PC-9 (cell line): Measurements from ENCODE around the gene ARHGAP44. TPM values are rescaled to one million over a fixed set of nuclear protein-coding genes. Genes with fewer than 3 reads are reported as not detected.

Source experiments
- BruUV-seq: library from RNA; stranded (reverse); fragments of 400-500 nt; replicated peaks from 2 replicates; lab custom pipeline; 2021; lab: Mats Ljungman, UMichigan
- CTCF ChIA-PET: fragments of 300-600 bp; sonication (Branson Sonifier 250); formaldehyde crosslinking; loops from one replicate; lab custom pipeline; 2022; ENCODE audit warnings: antibody characterized with exemption; lab: Charles Lee
- POLR2A ChIA-PET: fragments of 300-600 bp; sonication (Branson Sonifier 250); formaldehyde crosslinking; loops from one replicate; lab custom pipeline; 2022; ENCODE audit warnings: antibody characterized with exemption; ENCODE audit not compliant: unreplicated experiment; lab: Charles Lee
- DNase-seq, 2 experiments: peaks; one replicate each; pipeline versions ENCODE4 v3.0.0 to v3.0.0-alpha.2; 2015 to 2022; ENCODE audit warnings: mixed read lengths in 1 of 2
- H2AFZ ChIP-seq: fragments of 200-600 bp; sonication (generic); 2 replicates; pipeline ENCODE4 v1.8.1; 2017; ENCODE audit warnings: antibody characterized with exemption
- H3F3A ChIP-seq: fragments of 200-600 bp; sonication (generic); 2 replicates; pipeline ENCODE4 v1.8.1; 2017; ENCODE audit warnings: antibody characterized with exemption, mild to moderate bottlenecking, low read depth; ENCODE audit not compliant: insufficient read depth
- H3K27ac ChIP-seq: fragments of 200-600 bp; sonication (generic); 2 replicates; pipeline ENCODE4 v1.6.1; 2016; ENCODE audit warnings: mixed run types
- H3K27me3 ChIP-seq: fragments of 200-600 bp; sonication (generic); 2 replicates; pipeline ENCODE4 v1.6.1; 2016; ENCODE audit warnings: low read depth, mixed run types; ENCODE audit not compliant: insufficient read depth
- H3K36me3 ChIP-seq: fragments of 200-600 bp; sonication (generic); 2 replicates; pipeline ENCODE4 v1.6.1; 2016; ENCODE audit warnings: low read depth, mixed run types
- H3K4me1 ChIP-seq: fragments of 200-600 bp; sonication (generic); replicated peaks from 2 replicates; pipeline ENCODE4 v1.6.1; 2016; ENCODE audit warnings: mixed run types; ENCODE audit not compliant: insufficient read depth
- H3K4me2 ChIP-seq: fragments of 200-600 bp; sonication (generic); 2 replicates; pipeline ENCODE4 v1.6.1; 2017; ENCODE audit warnings: mixed run types
- H3K4me3 ChIP-seq: fragments of 200-600 bp; sonication (generic); 2 replicates; pipeline ENCODE4 v1.6.1; 2016; ENCODE audit warnings: mixed run types
- H3K79me2 ChIP-seq: fragments of 200-600 bp; sonication (generic); 2 replicates; pipeline ENCODE4 v1.6.1; 2017; ENCODE audit warnings: low read depth, mixed run types
- H3K9me2 ChIP-seq: fragments of 200-600 bp; sonication (generic); 2 replicates; pipeline ENCODE4 v1.8.1; 2017; ENCODE audit warnings: mild to moderate bottlenecking; ENCODE audit not compliant: insufficient read depth
- H3K9me3 ChIP-seq: fragments of 200-600 bp; sonication (generic); 2 replicates; pipeline ENCODE4 v1.8.1; 2016; ENCODE audit warnings: low read depth; ENCODE audit not compliant: insufficient read depth
- H4K20me1 ChIP-seq: fragments of 200-600 bp; sonication (generic); 2 replicates; pipeline ENCODE4 v1.8.1; 2017; ENCODE audit not compliant: insufficient read depth
- EZH2 ChIP-seq: fragments of 200-600 bp; sonication (generic); IDR thresholded peaks from 2 replicates; pipeline ENCODE4 v1.8.0; 2017; ENCODE audit warnings: antibody characterized with exemption, low read depth
- intact Hi-C: fragments of 100-400 bp; cut with micrococcal nuclease; formaldehyde crosslinking; loops from one replicate; pipeline ENCODE4 v1.10.0; 2022; ENCODE audit not compliant: unreplicated experiment
- total RNA-seq: library from RNA; stranded (reverse); gene quantifications from 2 replicates; pipeline ENCODE4 v1.2.3, GENCODE V29; 2021
- TF ChIP-seq, protein P1 (sequence below): fragments of 200-600 bp; sonication (generic); conservative IDR thresholded peaks from 2 replicates; pipeline ENCODE4 v1.6.1; 2017; ENCODE audit warnings: mixed run types, antibody characterized with exemption, mild to moderate bottlenecking, moderate library complexity

ARHGAP44 gene
- total RNA-seq, 1 experiment from 2014 or later: not detected

DNA sequence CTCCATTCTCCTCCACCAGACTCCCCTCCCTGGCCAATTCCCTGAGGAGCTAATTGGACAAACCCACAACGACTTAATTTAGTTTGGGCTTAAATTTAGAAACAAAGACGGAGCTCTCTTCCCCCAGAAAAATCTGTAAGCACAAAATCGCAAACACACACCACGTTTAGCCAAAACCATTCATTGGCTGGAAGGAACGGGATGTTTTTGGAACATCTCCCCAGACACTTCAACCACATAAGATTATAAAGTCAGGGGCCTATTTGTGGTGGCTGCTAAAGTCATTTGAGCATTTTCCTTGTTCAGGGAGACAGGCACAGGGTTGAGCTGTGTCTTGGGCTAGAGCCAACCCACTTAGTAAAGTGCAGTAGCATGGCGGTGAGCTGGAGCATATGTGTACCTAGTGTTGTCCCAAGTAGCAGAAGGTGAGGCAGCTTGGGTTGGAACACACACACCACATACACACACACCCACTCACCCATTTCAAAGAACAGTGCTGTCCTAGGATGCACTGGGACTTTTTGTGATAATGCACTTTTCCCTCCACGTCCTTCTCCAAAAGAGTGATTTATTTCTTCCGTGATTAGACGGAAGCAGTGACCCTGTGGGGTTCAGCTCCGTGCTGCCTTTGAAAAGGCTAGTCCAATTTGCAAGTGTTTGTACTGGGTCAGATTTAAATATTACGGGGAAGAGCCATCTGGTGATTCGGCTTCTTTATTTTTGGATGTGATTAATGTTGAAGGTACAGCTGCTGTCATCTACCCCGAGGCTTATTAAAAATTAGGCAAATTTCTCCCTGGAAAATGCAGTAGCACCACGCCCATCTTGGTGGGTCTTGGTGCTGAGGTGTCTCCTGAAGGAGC lies 196.4 kb downstream of the ARHGAP44 start:
- Histone ChIP-seq H3K36me3 (no peaks in the 10 kb centered on the region), H3K4me1 (no peaks in the 10 kb centered on the region), H3K79me2 (no peaks in the 10 kb centered on the region), H3K27ac (no peak overlapping the region), H2AFZ (no peak overlapping the region), H3K27me3 (no peaks in the 10 kb centered on the region), H4K20me1 (no peaks in the 10 kb centered on the region), H3K9me3 (no peaks in the 10 kb centered on the region), H3K9me2 (no peaks in the 10 kb centered on the region), H3F3A (no peaks in the 10 kb centered on the region), H3K4me3 (no peak overlapping the region), H3K4me2 (no peak overlapping the region)
- TF ChIP-seq EZH2: no peak
- TF ChIP-seq, protein P1, sequence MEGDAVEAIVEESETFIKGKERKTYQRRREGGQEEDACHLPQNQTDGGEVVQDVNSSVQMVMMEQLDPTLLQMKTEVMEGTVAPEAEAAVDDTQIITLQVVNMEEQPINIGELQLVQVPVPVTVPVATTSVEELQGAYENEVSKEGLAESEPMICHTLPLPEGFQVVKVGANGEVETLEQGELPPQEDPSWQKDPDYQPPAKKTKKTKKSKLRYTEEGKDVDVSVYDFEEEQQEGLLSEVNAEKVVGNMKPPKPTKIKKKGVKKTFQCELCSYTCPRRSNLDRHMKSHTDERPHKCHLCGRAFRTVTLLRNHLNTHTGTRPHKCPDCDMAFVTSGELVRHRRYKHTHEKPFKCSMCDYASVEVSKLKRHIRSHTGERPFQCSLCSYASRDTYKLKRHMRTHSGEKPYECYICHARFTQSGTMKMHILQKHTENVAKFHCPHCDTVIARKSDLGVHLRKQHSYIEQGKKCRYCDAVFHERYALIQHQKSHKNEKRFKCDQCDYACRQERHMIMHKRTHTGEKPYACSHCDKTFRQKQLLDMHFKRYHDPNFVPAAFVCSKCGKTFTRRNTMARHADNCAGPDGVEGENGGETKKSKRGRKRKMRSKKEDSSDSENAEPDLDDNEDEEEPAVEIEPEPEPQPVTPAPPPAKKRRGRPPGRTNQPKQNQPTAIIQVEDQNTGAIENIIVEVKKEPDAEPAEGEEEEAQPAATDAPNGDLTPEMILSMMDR: no peak
- BruUV-seq: no TSS peak
- intact Hi-C loops: no loop called here
- POLR2A ChIA-PET: no interaction called here
- CTCF ChIA-PET: interaction anchor here (0.6 kb wide), 1 partner anchor 13 kb away, joined by 3 read pairs; no protein-coding TSS in a partner anchor
- DNase-seq: no peak

DNA sequence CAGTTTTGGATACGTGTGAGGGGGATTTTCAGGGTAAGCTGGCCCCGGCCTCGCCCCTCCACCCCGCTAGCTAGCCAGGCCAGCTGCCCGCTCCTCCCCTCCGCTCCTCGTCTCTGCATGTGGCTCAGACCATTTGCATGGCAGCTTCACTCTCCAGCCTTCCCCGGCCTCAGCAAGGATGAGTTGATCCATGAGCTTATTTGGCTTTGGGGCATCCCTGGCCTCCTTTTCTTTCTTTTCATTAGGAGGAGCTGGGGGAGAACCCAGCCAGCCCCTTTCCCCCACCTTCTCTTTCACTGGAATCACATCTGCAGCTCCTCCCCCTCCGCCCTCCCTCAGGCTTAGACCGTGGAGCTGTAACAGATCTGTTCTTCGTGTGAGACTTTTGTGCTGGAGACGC lies 197.8 kb downstream of the ARHGAP44 start:
- H3K4me1 ChIP-seq: no peaks in the 10 kb centered on the region
- no peaks in the 10 kb centered on the region for H3K9me2 ChIP-seq
- no peaks in the 10 kb centered on the region for H3K9me3 ChIP-seq
- no peak overlapping the region for H2AFZ ChIP-seq
- intact Hi-C loops: no loop called here
- ChIA-PET CTCF (no interaction called here), POLR2A (no interaction called here)
- no peaks in the 10 kb centered on the region for H3F3A ChIP-seq
- H4K20me1 ChIP-seq: no peaks in the 10 kb centered on the region
- no peak overlapping the region for H3K27ac ChIP-seq
- H3K4me3 ChIP-seq: no peak overlapping the region
- no TSS peak for BruUV-seq
- DNase-seq: no peak
- no peaks in the 10 kb centered on the region for H3K27me3 ChIP-seq
- H3K36me3 ChIP-seq: no peaks in the 10 kb centered on the region
- no peaks in the 10 kb centered on the region for H3K79me2 ChIP-seq
- TF ChIP-seq EZH2: no peak
- TF ChIP-seq, protein P1: no peak
- H3K4me2 ChIP-seq: no peak overlapping the region

DNA sequence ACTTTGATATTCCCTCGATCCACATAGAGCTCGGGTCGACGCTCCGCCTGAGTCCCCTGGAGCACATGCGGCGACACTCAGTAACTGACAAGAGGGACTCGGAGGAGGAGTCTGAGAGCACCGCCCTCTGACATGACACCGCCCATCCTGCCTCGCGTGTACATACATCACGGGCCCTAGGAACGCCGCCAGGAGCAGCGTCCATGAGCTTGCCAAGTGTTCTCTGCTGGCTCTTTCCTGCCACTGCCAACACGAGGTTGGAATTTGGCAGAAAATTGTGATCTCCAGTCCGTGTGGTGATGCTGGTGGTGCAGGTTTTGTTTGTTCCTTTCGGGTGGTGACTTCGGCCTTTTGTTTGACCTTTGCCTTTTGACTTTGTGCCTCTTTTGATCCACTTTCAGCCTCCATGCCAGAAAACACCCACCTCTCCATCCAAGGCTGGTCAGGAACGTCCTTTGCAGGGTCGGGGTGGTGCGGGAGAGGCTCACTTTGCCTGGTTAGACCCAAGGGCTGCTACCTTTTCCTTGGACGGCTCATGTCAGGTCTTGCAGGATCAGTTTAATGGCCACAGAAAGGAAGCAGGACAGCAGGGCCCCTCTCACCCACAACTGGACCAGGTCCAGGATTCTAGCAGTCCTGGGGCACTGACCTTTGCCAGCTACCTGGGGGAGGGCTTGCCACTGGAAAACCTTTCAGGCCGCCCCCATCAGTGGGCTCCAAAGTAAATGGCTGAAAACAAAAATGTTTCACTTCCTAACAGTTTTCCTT lies 200.9 kb downstream of the ARHGAP44 start:
- Histone ChIP-seq H3K27me3 (no peaks in the 10 kb centered on the region), H3K36me3 (no peaks in the 10 kb centered on the region), H3K79me2 (no peaks in the 10 kb centered on the region), H3K4me1 (no peaks in the 10 kb centered on the region), H3K4me2 (no peak overlapping the region), H3K9me3 (no peaks in the 10 kb centered on the region), H3K27ac (no peak overlapping the region), H3K9me2 (no peaks in the 10 kb centered on the region), H2AFZ (no peak overlapping the region), H4K20me1 (no peaks in the 10 kb centered on the region), H3K4me3 (no peak overlapping the region), H3F3A (no peaks in the 10 kb centered on the region)
- intact Hi-C loops: no loop called here
- BruUV-seq: no TSS peak
- ChIA-PET POLR2A (no interaction called here), CTCF (no interaction called here)
- no peak for DNase-seq
- TF ChIP-seq, protein P1: no peak
- no peak for TF ChIP-seq EZH2
